GM18858 (cell line): ENCODE measurements around the gene LYAR.

Experiments used
- ATAC-seq: cut with Tn5 transposase; IDR thresholded peaks from one replicate; pipeline ENCODE4 v1.9.1; 2021; ENCODE audit not compliant: unreplicated experiment

The LYAR gene

GRCh38 chr4:4316150-4316495, 26.2 kb upstream of the LYAR start:
- no peak for ATAC-seq

GRCh38 chr4:4315461-4316149, 25.7 kb upstream of the LYAR start:
- ATAC-seq: no peak

GRCh38 chr4:4311193-4311592, 21.2 kb upstream of the LYAR start:
- ATAC-seq: no peak

GRCh38 chr4:4308800-4309441, 19.0 kb upstream of the LYAR start:
- ATAC-seq: no peak

GRCh38 chr4:4306920-4307319, 17.0 kb upstream of the LYAR start:
- ATAC-seq: no peak

GRCh38 chr4:4302416-4302815, 12.5 kb upstream of the LYAR start:
- no peak for ATAC-seq

GRCh38 chr4:4302001-4302400, 12.0 kb upstream of the LYAR start:
- no peak for ATAC-seq

GRCh38 chr4:4299006-4299405, 9.1 kb upstream of the LYAR start:
- ATAC-seq: no peak

- no peak for ATAC-seq
These were observed 6.4 kb upstream of the LYAR start for GRCh38 chr4:4296283-4296846.

- no peak for ATAC-seq
These were observed 3.3 kb upstream of the LYAR start for GRCh38 chr4:4293279-4293678.

GRCh38 chr4:4289597-4289940, 385 bp downstream of the LYAR start:
- peak; percentile 11 for ATAC-seq

GRCh38 chr4:4289055-4289454, 899 bp downstream of the LYAR start:
- ATAC-seq: no peak

- ATAC-seq: no peak
These were observed 1.9 kb downstream of the LYAR start for GRCh38 chr4:4288098-4288497.

- no peak for ATAC-seq
These were observed 4.9 kb downstream of the LYAR start for GRCh38 chr4:4284827-4285618.

GRCh38 chr4:4281787-4282186, 8.2 kb downstream of the LYAR start:
- ATAC-seq: no peak

- no peak for ATAC-seq
These were observed 12.4 kb downstream of the LYAR start for GRCh38 chr4:4277531-4277930.

GRCh38 chr4:4274226-4274625, 15.7 kb downstream of the LYAR start:
- no peak for ATAC-seq

GRCh38 chr4:4271912-4272311, 18.0 kb downstream of the LYAR start:
- ATAC-seq: no peak

- no peak for ATAC-seq
These were observed 19.4 kb downstream of the LYAR start for GRCh38 chr4:4270529-4270928.

GRCh38 chr4:4269856-4270255, 20.1 kb downstream of the LYAR start:
- no peak for ATAC-seq

- ATAC-seq: no peak
These were observed 20.6 kb downstream of the LYAR start for GRCh38 chr4:4269331-4269731.

- ATAC-seq: no peak
These were observed 21.2 kb downstream of the LYAR start for GRCh38 chr4:4268776-4269175.
